ENCODE measurements around the gene CD37.

Gene CD37

GRCh38 chr19:49338691-49339300 lies 3.6 kb downstream of the CD37 start:
- DNase-seq (ENCODE audit: extremely low read depth, low read depth) = no peak
- TF ChIP-seq CTCF (IDR thresholded peaks at IDR 0.05; ENCODE audit: low read depth, low read length) = no peak

DNA sequence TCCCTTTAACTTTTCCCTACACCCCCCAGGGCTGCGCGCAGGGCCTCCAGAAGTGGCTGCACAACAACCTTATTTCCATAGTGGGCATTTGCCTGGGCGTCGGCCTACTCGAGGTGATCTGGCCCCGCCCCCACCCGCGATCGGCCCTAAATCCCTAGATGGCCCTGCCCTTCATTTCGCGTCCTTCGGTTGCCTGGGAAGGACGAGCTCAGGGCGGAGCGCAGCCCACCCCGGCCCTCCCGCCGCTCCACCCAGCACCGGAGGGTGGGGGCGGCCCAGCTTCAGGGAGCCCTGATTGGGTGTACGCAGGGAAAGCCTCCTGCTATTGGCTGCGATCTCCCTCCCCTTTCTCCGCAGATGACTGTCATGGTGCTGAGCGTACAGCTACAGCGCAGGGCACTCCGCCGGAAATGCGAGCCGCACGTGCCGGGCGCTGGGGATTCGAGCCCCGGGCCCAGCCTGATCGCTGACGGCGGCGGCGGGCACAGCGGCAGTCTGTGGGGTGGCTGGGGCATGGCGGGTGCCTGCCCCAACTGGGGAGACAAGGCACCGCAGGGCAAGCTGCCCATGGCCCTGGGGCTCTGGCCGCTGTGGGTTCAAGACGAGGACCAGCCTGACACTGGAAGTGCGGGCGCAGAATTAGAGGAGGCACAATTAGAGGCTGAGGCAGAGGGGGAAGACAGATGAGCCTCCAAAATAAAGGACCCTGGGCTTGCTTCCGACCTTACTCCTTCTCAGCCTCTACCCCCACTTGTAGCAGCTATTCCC lies 4.3 kb downstream of the CD37 start:
- peak; percentile 62 for DNase-seq (ENCODE audit: extremely low read depth, low read depth)

GRCh38 chr19:49340069-49340864 lies 5.1 kb downstream of the CD37 start:
- no peak for TF ChIP-seq CTCF (IDR thresholded peaks at IDR 0.05; ENCODE audit: low read depth, low read length)
- no peak for DNase-seq (ENCODE audit: extremely low read depth, low read depth)

More for the DNA sequence above, 4.3 kb downstream of the CD37 start:
- no peak for TF ChIP-seq CTCF (IDR thresholded peaks at IDR 0.05; ENCODE audit: low read depth, low read length)

DNA sequence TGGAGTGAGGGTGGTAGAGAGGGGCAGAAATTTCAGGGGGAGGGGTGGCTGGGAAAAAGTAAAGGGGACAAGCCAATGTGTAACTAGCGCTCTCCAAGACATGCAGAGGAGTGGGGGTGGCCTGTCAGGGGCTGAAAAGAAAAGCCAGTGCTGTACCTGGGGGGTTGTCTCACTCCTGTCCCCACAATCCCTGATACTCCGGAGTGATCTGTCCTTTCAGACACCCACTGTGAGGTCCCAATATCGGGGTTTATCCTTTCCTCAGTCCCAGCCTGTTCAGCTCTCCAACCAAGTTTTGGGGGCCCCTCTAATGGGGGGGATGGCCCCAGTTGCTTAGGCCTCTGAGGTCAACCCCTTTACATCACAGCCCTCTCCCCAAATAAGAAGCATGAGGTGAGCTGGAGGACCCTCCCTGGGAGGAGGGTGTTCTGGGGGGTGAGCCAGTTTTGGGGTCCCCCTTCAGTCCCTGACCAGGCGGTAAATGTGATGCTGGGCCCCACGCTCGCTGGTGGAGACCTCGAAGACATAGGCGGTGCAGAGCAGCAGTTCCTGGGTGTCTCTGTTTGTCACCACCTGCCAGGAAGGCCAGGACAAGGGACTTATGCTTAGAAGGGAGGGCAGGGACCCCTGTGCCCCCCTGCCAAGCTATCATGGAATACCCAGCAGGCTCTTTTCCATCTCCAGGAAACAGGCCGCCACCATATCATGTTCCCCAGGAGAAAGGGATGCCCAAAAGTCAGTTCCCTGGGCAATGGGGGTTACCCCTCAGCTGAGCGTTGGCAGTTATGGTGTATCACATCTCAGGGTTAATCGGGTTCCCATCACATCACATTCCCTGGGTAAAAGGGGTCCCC lies 5.9 kb downstream of the CD37 start:
- TF ChIP-seq CTCF (IDR thresholded peaks at IDR 0.05; ENCODE audit: low read depth, low read length) = no peak
- no peak for DNase-seq (ENCODE audit: extremely low read depth, low read depth)

GRCh38 chr19:49342291-49342721 lies 7.1 kb downstream of the CD37 start:
- no peak for TF ChIP-seq CTCF (IDR thresholded peaks at IDR 0.05; ENCODE audit: low read depth, low read length)
- no peak for DNase-seq (ENCODE audit: extremely low read depth, low read depth)

GRCh38 chr19:49343123-49343522 lies 7.9 kb downstream of the CD37 start:
- TF ChIP-seq CTCF (IDR thresholded peaks at IDR 0.05; ENCODE audit: low read depth, low read length) = no peak
- no peak for DNase-seq (ENCODE audit: extremely low read depth, low read depth)
